GM12865 (cell line): ENCODE results near the gene BAG1.
A peak's percentile ranks its signal among the peaks of the same experiment; 100 is the strongest.

Experiments
- DNase-seq: peaks from one replicate; pipeline ENCODE4 v3.0.0; 2010; ENCODE audit warnings: low read depth
- H3K4me3 ChIP-seq: 2 replicates; pipeline ENCODE4 v1.5.1; 2011; ENCODE audit warnings: mild to moderate bottlenecking, low read depth, low read length, control low read depth
- TF ChIP-seq, protein P1 (sequence below): IDR thresholded peaks from 2 replicates; pipeline ENCODE4 v1.5.1; 2011; ENCODE audit warnings: low read length, control low read depth, low read depth, inconsistent platforms; ENCODE audit not compliant: insufficient read depth; ENCODE audit errors: missing control alignments

BAG1 gene

DNA sequence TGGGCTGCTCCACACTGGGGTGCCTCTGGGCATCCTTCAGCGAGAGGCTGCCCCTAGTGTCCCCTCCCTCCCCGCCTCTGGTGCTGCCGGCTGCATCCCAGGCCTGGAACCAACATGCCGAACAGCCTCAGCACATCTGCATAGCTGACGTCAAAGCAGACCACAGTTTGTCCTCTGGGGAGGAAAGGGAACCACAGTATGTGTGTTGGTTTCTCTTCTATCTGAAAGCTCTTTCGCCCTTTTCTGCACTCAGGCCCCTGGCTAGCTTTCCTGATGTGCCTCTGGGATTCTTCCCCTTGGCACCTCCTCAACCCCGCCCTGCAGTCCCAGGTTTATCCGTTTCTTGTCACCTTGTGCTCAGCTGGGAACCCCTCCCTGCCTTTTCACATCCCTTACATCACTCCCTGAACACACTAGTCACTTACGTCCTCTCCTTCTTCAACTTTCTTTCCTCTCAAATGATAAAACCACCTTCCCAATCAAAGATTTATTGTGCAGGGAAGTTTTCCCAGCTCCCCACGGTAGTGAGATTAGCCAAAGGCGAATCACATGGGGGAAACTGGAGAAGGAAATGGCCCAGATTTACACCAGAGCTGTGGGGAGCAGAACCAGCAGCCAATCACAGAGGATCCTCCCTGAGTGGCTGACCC is 61.8 kb downstream of the BAG1 start:
- DNase-seq, result peak; percentile 87
- H3K4me3 ChIP-seq, result no peak overlapping the region
- TF ChIP-seq, protein P1, sequence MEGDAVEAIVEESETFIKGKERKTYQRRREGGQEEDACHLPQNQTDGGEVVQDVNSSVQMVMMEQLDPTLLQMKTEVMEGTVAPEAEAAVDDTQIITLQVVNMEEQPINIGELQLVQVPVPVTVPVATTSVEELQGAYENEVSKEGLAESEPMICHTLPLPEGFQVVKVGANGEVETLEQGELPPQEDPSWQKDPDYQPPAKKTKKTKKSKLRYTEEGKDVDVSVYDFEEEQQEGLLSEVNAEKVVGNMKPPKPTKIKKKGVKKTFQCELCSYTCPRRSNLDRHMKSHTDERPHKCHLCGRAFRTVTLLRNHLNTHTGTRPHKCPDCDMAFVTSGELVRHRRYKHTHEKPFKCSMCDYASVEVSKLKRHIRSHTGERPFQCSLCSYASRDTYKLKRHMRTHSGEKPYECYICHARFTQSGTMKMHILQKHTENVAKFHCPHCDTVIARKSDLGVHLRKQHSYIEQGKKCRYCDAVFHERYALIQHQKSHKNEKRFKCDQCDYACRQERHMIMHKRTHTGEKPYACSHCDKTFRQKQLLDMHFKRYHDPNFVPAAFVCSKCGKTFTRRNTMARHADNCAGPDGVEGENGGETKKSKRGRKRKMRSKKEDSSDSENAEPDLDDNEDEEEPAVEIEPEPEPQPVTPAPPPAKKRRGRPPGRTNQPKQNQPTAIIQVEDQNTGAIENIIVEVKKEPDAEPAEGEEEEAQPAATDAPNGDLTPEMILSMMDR, result no peak
